Measurements from ENCODE around the gene ABHD16A. TPM values are rescaled to one million over a fixed set of nuclear protein-coding genes. Genes with fewer than 3 reads are reported as not detected.

ABHD16A gene
- total and polyA plus RNA-seq, 2 of the 13 experiments (the other 11 are each of a cell fraction or from before 2014, with no cell fraction given): 43.5 to 45.4 TPM

- TF ChIP-seq ZNF264 (CRISPR knock-in tag; IDR thresholded peaks at IDR 0.05) (peak; percentile 97), ZBTB43 (CRISPR knock-in tag; conservative IDR thresholded peaks at IDR 0.05) (peak; percentile 91), RXRB (CRISPR knock-in tag; IDR thresholded peaks at IDR 0.05; ENCODE audit: borderline replicate concordance) (peak; percentile 96), EHMT2 (IDR thresholded peaks at IDR 0.05; ENCODE audit: borderline replicate concordance, low read depth, low read length) (no peak; the same call in 1 of the 2 replicates), MXD1 (CRISPR knock-in tag; IDR thresholded peaks at IDR 0.05) (no peak; the same call in 1 of the 2 replicates), KLF12 (CRISPR knock-in tag; IDR thresholded peaks at IDR 0.05; ENCODE audit: borderline replicate concordance) (peak; percentile 96), ZNF549 (CRISPR knock-in tag; IDR thresholded peaks at IDR 0.05) (peak; percentile 59; the same call in 1 of the 2 replicates), SPEN (CRISPR knock-in tag; IDR thresholded peaks at IDR 0.05; ENCODE audit: low read depth) (peak; percentile 91; the same call in 1 of the 2 replicates), THAP11 (CRISPR knock-in tag; IDR thresholded peaks at IDR 0.05) (peak; percentile 89), ZKSCAN5 (CRISPR knock-in tag; IDR thresholded peaks at IDR 0.05) (0 out of 2 replicates have a peak, but pooled peaks have one; percentile 45), ZNF383 (CRISPR knock-in tag; IDR thresholded peaks at IDR 0.05; ENCODE audit: borderline replicate concordance) (no peak; the same call in 1 of the 2 replicates), ZHX2 (IDR thresholded peaks at IDR 0.05; ENCODE audit: low read depth) (peak; percentile 26; the same call in 1 of the 2 replicates), ZHX2 (CRISPR knock-in tag; IDR thresholded peaks at IDR 0.05; ENCODE audit: borderline replicate concordance) (no peak; the same call in 1 of the 2 replicates), ZC3H13 (CRISPR knock-in tag; IDR thresholded peaks at IDR 0.05) (no peak; the same call in 1 of the 2 replicates), RCOR2 (CRISPR knock-in tag; IDR thresholded peaks at IDR 0.05) (peak; percentile 79; the same call in 1 of the 2 replicates), ZNF772 (CRISPR knock-in tag; IDR thresholded peaks at IDR 0.05) (peak; percentile 98), SP2 (CRISPR knock-in tag; IDR thresholded peaks at IDR 0.05) (peak; percentile 39; the same call in 1 of the 2 replicates), KDM3A (CRISPR knock-in tag; IDR thresholded peaks at IDR 0.05; ENCODE audit: low read depth) (no peak; the same call in 1 of the 2 replicates), GTF3A (CRISPR knock-in tag; conservative IDR thresholded peaks at IDR 0.05) (peak; percentile 65; the same call in 1 of the 2 replicates), ZBTB8A (CRISPR knock-in tag; IDR thresholded peaks at IDR 0.05; ENCODE audit: borderline replicate concordance, low read depth) (peak; percentile 73; the same call in 1 of the 2 replicates), TCF7 (IDR thresholded peaks at IDR 0.05; ENCODE audit: low read depth) (peak; percentile 52; the same call in 1 of the 2 replicates), MAFF (IDR thresholded peaks at IDR 0.05; ENCODE audit: low read depth, low read length) (0 out of 2 replicates have a peak, but pooled peaks have one; percentile 9)
Measured at GRCh38 chr6:31655349-31656237, 47.5 kb downstream of the ABHD16A start, which contains the start of gene APOM (continued).
